ENCODE results near the gene OGA. TPM values are rescaled to one million over a fixed set of nuclear protein-coding genes. Genes with fewer than 3 reads are reported as not detected.

OGA gene
- total RNA-seq, result 84.4 TPM
- long read RNA-seq, full-length matches to known transcripts, result 17 of 48 reads
- long read RNA-seq, partial matches to known transcripts, result 25 of 48 reads
- long read RNA-seq, other reads (novel, unspliced or antisense), result 6 of 48 reads

DNA sequence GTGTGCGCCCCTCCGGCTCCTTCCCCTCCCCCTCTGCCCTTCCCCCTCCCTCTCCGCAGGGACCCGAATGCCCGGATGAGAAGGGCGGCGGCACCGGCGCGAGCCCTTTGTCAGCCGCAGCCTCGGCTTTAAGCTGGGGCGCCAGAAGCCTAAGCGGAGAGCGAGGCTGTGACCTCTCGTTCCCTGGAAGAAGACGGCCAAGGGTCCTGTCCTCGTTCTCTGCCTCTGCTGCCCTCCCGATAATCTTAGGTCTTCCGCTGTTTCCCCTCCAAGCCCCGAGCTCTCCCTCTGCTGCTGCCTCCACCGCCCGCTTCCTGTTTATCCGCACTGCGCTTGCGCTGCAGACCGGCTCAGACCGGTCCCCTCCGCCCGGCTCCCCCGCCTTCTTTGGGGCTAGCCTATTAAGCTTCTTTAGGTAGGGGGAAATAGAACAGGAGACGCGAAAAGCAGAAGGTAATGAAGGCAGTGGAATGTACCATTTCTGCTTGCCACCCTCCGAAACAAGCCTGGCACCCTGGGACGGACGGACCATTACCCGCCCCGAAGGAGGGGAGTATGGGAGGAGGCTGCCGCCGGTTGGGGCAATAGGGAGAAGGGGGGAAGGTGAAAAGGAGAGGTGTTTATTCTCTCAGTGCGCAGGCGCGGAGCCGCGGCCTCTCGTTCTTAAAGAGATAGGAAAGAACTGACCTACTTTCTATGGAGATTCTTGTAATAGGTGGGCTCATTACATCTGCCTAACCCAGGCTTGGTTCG lies at the start of gene OGA:
Gene OGA, minus strand, starts transcription at position 326 of the 753 bp plus-strand sequence. CDS start 422 bp downstream, outside the sequence.
- peak; percentile 92 for ATAC-seq (ENCODE audit: poor library complexity)
- intact Hi-C loops (cut with DNase I), result no loop called here
- DNase-seq, result peak; percentile 99

DNA sequence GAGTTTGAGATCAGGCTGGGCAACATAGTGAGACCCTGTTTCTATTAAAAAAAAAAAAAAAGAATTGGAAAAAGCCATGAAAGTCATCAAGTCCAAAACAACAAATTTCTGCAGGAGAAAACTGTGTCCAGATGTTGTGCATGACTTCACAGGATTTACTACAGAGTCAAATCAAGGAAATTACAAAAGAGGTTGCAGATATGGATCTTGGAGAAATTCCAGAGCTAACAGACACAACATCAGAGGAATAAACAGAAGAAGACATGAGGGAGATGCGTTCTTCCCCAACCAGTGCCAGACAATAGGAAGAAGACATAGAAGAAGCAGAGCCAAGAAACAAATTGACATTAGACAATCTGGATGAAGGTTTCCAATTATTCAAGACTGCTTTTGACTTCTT lies 49.7 kb upstream of the OGA start:
- DNase-seq (no peak), ATAC-seq (ENCODE audit: poor library complexity) (no peak)
- intact Hi-C loops (cut with DNase I), result no loop called here

DNA sequence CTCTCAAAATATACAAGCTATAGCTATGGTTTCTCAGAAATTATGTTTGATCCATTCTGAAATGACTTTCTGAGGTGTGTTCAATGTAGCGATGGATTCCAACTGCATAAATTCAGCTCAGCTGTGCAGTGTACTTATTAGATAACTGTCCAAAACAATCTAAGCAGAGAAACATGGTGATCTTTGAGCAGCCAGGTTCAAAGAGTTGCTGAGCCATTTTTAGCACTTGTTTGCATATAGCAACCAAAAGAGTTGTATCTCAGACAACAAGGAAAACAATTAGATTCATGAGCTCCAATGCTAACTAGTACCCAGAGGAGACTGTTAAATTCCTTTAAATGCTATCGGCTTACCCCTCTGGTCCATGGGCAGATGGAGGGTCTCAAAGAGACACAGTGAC lies 41.3 kb upstream of the OGA start:
- DNase-seq, result no peak
- ATAC-seq (ENCODE audit: poor library complexity), result peak; percentile 76
- intact Hi-C loops (cut with DNase I), result no loop called here

DNA sequence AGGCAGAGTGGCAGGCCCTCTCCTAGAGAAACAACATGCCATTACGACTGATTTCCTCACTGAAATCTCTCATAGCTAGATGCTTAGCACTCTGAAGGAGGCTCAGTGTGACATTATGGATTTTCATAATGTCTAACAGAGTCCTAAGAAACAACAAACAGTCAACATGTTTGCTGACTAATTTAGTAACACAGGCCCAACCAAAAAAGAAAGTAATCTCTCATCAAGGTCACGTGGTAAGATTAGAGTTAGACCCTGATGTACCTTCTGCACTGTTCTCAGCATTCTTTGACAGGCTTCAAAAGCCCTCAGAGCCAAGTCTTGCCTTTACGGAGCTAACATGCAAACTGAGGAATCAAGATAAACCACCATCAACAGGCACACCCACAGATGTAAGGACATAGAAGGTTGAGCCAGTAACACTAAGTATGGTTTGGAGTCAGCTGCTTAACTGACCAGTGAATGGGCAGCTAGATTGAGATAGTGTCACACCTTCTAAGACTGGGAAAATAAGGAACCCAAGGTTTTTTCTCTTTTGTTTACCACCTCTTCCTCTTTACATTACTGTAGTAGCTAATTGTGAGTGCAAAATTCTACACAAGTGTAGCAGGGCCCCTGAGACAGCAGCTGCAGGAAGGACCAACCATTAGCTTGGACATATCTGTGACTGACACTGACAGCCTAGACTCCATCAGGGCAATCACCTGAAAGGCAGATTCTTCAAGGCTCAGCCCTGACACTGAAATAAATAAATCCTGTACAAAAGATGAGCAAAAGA lies 40.7 kb upstream of the OGA start:
- intact Hi-C loops (cut with DNase I), result no loop called here
- no peak for DNase-seq
- peak; percentile 34 for ATAC-seq (ENCODE audit: poor library complexity)

DNA sequence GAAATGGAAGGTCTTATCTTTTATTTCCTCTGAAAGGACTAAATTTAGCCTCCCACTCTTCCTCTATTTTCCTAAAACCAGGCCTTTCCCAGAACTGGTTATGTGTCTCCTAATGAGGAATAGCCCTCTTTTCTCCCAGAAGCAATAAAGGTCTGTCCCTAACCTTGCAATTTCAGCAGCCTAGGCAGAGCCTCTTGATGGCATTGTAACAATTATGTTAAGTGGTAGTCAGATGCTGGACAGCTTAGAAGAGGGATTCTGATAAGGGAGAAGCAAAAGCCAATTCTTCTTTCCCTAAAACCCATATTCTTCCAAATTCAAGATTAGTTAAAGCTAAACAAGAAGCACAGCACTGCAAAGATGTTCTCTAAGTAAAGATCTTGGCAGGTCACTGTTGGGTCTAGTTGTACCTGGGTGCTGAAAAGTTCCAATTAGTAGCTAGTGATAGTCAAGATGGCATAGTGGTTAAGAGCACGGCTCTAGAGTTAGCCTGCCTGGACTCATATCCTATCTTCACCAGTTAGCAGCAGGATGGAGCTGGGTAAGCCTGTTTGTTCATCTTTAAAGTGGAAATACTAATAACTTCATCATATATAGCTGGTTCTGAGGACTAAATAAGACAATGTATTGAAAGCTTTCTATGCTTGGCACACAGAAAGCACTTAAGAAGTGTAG lies 39.7 kb upstream of the OGA start:
- DNase-seq (no peak), ATAC-seq (ENCODE audit: poor library complexity) (peak; percentile 59)
- intact Hi-C loops (cut with DNase I), result no loop called here

DNA sequence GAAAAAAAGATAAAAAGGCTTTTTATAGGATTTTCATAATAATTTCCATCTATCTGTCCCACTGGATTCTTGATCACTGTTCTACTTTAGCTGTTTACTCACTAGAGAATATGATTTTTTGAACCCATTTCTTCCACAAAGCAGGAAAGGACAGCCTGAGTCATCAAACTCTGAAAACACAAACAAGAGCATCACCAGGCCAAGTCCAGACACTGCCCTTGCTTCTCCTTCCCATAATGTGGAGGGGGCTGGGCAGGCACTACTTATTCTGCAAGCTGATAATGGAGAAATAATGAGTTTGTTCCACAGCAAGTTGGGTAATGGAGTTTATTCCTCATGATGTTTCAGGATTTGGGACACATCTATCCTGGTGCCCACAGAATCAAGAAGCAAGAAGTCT lies 38.4 kb upstream of the OGA start:
- intact Hi-C loops (cut with DNase I), result no loop called here

DNA sequence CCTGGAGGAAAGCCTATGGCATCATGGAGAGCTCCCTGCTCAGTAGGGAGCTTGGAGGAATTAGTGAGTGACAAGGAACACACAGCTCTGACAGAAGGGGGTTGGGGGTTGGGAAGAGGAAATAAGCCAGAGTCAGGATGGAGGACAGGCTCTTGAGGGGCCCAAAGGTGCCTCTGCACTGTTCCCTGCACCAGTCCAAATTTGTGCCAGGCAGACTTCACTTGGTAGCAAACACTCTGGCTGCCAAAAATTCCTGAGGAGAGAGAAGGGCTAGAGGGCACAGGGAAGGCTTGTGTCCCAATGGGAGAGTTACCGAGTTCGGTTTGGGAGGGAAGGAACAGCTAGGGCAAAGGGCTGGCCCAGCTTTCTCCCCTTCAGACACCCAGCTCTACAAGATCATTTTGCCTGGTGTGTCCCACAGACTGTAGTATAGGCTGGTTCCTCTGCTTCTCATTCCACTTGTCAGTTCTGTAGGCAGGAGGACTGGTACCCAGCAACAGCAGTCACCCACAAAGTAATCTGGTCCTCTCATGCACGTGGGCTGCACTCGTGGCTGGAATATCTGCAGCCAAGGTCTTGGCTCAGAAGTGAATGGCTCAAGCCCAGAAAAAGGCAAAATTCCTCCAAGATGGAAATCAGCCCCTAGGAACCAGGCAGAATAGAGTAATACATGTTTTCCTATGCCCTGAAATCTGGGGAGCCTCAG lies 33.3 kb upstream of the OGA start:
- DNase-seq (no peak), ATAC-seq (ENCODE audit: poor library complexity) (peak; percentile 67)
- intact Hi-C loops (cut with DNase I), result no loop called here

More for the DNA sequence above, 38.4 kb upstream of the OGA start:
- ATAC-seq (ENCODE audit: poor library complexity) (no peak), DNase-seq (no peak)

DNA sequence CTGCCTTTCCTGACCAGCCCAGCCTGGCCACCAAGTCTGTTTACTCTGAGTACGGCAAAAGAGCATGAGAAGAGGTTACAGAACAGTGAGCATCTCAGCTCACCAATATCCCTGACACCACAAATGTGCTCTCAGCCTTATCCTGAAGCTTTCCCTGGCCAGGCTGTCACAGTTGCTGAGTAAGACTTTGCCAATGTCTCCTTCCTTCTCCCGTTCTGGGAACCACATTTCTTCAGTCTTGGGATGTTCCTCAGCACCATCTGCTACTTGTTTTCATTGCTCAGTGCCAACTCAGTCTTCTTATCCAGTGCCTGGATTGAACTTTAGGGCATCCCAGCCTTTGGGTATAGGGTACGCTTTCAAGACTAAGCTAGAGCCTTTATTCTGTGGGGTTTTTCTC lies 32.5 kb upstream of the OGA start:
- DNase-seq (no peak), ATAC-seq (ENCODE audit: poor library complexity) (no peak)
- intact Hi-C loops (cut with DNase I), result no loop called here

DNA sequence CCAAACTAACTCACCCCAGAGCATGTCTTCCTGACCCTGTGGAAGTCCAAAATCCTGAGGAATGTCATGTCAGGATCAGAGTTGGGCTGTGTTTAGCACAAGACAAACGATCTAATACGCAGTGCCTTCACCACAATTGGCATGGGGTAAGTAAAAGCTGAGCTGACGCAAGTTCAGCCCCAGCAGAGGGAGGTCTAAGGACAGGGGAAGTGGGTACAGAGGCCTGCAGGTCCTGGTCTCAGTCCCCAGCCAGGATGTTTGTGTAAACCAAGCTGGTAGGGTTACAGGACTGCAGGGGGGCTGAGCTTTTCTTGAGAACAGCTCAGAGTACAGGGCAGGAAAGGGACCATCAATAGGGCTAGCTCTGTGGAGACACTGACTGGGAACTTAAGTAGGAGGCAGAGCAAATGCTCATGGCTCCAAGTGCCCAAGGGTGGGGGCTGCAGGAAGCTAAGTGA lies 30.7 kb upstream of the OGA start:
- intact Hi-C loops (cut with DNase I), result loop anchor here (10.0 kb wide), 1 partner anchor 116 kb away; no protein-coding TSS in a partner anchor
- ATAC-seq (ENCODE audit: poor library complexity), result no peak
- no peak for DNase-seq

DNA sequence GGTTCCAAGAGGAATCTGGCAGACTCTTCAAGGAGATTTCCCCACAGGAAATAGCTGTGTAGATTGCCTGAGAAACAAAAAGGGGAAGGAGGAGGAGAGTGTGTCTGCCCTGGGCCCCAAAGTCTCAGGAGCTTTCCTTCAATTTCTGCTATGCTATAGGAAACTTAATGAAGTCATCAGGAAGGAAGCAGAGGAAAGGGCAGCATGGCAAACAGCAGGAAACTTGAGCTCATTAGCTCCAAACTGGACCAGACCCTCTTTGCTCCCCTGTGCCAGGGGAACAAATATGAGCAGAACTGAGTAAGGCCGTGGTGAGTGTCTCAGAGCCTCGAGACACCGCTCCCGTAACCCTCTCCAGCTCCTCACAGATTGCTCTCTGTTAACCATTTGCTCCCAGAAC lies 30.2 kb upstream of the OGA start:
- DNase-seq (no peak), ATAC-seq (ENCODE audit: poor library complexity) (no peak)
- intact Hi-C loops (cut with DNase I), result loop anchor here (10.0 kb wide), 1 partner anchor 116 kb away; no protein-coding TSS in a partner anchor

DNA sequence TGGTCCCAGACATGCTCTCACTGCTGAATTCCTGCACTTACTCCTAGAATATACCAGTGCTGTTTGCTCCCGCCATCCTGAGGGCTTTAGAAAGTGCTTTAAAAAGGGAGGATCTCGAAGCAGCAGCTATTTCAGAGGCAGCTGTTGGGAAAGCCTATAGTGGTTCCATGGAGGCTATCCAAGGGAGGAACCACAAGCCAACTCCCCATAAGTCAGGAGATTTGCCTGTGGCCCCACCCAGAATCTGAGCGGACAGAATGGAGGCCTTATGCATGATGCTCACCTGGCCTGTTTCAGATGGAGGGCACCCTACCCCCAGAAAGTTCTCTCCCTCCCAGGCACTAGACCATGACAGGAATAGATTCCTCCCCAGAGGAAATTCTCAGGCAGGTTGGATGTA lies 27.6 kb upstream of the OGA start:
- DNase-seq (no peak), ATAC-seq (ENCODE audit: poor library complexity) (no peak)
- intact Hi-C loops (cut with DNase I), result loop anchor here (10.0 kb wide), 1 partner anchor 119 kb away; no protein-coding TSS in a partner anchor

DNA sequence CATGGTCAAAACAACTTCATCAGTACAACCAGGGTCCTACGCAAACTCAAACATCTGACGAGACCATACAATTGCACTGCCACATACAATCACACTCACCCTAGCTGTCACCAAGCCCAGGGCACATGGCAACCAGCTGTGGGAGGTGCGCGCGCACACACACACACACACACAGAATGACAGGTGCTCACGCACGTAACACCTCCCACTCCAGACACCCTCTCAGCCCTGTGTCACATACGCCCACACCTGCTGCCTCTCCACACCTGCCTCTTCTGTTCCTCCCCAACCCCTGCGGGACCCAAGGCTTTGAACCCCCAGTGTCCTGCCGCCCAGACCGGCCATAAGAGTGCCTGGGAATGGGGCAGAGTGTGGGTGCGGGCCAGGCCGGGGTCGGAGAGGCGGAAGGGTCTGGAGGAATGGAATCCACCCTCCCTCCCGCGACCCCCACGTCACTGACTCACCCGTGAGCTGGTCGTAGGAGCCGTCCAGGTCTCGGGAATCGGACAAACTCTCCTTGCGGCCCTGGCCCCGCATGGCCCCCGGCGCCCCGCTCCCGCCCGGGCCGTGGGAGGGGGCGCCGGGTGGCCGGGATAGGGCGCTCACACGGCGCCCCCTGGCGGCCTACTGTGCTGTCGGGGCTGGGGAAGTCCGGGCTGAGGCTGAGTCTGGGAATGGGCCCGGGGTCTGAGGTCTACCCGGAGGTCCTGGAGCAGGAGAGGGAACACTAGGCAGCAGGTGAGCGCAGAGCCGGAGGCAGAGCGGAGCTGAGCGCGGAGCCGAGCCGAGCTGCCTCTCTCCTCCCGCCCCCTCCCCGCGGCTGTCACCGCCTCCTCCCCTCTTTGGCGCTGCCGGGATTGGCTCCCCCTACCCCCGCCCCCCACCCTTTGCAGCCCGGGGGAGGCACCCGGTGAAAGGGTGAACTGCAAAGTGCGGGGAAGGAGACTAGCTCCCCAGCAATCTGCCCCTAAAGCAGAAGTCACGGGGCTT lies 25.1 kb upstream of the OGA start, which contains the start of gene KCNIP2:
Gene KCNIP2, minus strand, starts transcription at position 769 of the 990 bp plus-strand sequence. Its CDS starts 232 bp downstream, at position 537.
- intact Hi-C loops (cut with DNase I), result loop anchor here (5.0 to 10.0 kb wide), 2 partner anchors 39 to 121 kb away; no protein-coding TSS in a partner anchor
- peak; percentile 62 for ATAC-seq (ENCODE audit: poor library complexity)
- peak; percentile 72 for DNase-seq

DNA sequence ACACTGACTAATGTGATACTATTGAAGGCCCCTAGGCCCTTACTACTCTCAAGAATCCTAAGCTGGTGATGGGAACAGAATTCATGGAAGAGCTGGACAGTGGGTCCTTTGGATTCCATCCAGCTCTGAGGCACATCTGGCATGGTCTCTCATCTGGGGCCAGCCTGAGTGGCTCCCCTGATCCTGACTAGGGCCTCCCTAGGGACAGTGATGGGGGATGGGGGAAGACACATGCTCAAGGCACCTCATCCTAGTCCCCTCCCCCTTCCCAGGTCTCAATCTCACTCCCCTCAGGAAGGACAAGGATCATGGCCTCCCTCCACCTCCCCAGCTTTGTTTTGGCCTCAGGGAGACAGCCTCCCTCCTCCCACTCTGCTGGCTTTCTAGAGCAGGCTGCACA lies 23.6 kb upstream of the OGA start:
- intact Hi-C loops (cut with DNase I), result loop anchor here (2.0 to 10.0 kb wide), 3 partner anchors 40 to 167 kb away; no protein-coding TSS in a partner anchor
- no peak for ATAC-seq (ENCODE audit: poor library complexity)
- no peak for DNase-seq

DNA sequence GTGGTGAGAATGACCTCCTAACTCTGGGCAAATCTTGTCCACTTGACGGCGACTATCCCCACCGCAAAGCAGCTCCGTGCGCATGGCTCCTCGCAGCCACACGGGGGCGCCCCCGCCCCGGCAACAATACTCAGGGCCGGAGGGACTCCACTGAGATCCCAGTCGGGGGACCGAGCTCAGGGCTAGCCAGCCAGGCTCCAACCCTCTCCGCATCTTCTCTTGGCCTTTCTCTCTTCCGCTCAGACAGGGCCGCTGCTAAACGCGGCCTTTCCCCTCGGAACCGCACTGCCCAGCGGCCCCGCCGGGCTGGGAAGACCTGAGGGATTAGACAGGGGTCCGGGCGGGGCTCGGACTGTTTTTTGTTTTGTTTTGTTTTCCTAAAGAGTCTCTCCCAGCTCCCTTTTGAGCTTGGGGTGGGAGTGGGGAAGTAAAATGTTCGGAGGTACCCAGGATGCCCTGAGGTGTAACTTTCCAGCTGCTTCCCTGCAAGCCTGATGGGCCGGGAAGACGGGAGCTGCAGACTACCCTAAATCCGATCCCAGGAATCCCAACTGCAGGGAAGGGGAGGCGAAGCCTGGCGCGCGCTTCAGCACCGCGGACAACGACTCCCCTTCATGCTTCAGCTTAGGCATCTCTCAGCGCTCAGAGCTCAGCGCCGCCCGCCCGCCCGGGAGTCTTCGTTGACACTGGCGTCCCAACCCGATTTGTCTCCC lies 22.7 kb upstream of the OGA start:
- peak; percentile 72 for ATAC-seq (ENCODE audit: poor library complexity)
- intact Hi-C loops (cut with DNase I), result loop anchor here (2.0 to 10.0 kb wide), 3 partner anchors 41 to 168 kb away; no protein-coding TSS in a partner anchor
- peak; percentile 87 for DNase-seq

DNA sequence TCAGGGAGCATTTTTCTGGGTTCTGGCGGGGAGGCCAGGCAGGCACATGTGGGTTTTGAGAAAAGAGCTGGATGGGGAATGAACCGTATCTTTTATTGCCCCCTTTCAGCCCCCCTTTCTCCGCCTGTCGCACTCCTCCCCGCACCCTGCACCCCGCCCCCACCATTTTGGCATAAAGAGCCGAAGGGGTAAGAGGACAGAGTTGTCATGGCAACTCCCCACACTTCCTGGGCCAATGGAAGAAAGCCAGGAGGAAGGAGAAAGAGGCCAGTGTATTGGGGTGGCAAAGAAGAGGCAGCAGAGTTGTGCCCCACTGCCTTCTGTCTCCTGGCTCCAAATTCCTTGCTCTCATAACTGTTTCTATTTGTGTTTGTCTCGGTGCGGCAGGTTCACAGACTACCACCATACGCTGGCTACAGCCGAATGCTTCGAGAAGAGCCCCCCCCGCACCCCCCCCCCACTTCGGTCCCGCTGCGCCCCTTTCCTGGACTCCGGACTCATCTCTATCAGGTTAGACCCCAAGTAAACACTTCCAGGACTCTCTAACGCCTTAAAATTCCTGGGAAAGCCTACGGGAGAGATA lies 21.9 kb upstream of the OGA start:
- DNase-seq (no peak), ATAC-seq (ENCODE audit: poor library complexity) (no peak)
- intact Hi-C loops (cut with DNase I), result loop anchor here (2.0 to 10.0 kb wide), 3 partner anchors 42 to 169 kb away; no protein-coding TSS in a partner anchor

All from Right ventricle myocardium superior (tissue), 1 donor.